Measurements from ENCODE around the gene PLXNB1. TPM values are rescaled to one million over a fixed set of nuclear protein-coding genes. Genes with fewer than 3 reads are reported as not detected.

Gene PLXNB1
- total RNA-seq, 1 donor from 2014 or later, result 50.8 TPM

GRCh38 chr3:48399387-48400172, 30.3 kb downstream of the PLXNB1 start:
- ATAC-seq, result no peak
- intact Hi-C loops (cut with micrococcal nuclease), result loop anchor here (5.0 kb wide), 1 partner anchor 38 kb away; no protein-coding TSS in a partner anchor
- no peak for DNase-seq

GRCh38 chr3:48398701-48399386, 31.0 kb downstream of the PLXNB1 start:
- ATAC-seq (no peak), DNase-seq (no peak)
- intact Hi-C loops (cut with micrococcal nuclease), result loop anchor here (5.0 kb wide), 1 partner anchor 38 kb away; no protein-coding TSS in a partner anchor

GRCh38 chr3:48397767-48398681, 31.9 kb downstream of the PLXNB1 start:
- DNase-seq (no peak), ATAC-seq (no peak)
- intact Hi-C loops (cut with micrococcal nuclease), result loop anchor here (5.0 kb wide), 1 partner anchor 39 kb away; no protein-coding TSS in a partner anchor

GRCh38 chr3:48395714-48396113, 34.2 kb downstream of the PLXNB1 start:
- intact Hi-C loops (cut with micrococcal nuclease), result loop anchor here (5.0 kb wide), 1 partner anchor 42 kb away; no protein-coding TSS in a partner anchor
- no peak for DNase-seq
- ATAC-seq, result no peak

GRCh38 chr3:48394391-48394790, 35.5 kb downstream of the PLXNB1 start:
- intact Hi-C loops (cut with micrococcal nuclease), result no loop called here
- no peak for ATAC-seq
- no peak for DNase-seq

GRCh38 chr3:48388966-48389365, 40.9 kb downstream of the PLXNB1 start:
- DNase-seq, result no peak
- intact Hi-C loops (cut with micrococcal nuclease), result no loop called here
- no peak for ATAC-seq

- no peak for DNase-seq
- intact Hi-C loops (cut with micrococcal nuclease), result no loop called here
- ATAC-seq, result no peak
These were observed 42.3 kb downstream of the PLXNB1 start for GRCh38 chr3:48387634-48388033.

GRCh38 chr3:48372862-48373435, 56.9 kb downstream of the PLXNB1 start:
- DNase-seq, result no peak
- intact Hi-C loops (cut with micrococcal nuclease), result no loop called here
- ATAC-seq, result no peak

GRCh38 chr3:48372377-48372770, 57.5 kb downstream of the PLXNB1 start:
- DNase-seq (no peak), ATAC-seq (no peak)
- intact Hi-C loops (cut with micrococcal nuclease), result no loop called here

GRCh38 chr3:48371651-48372376, 58.1 kb downstream of the PLXNB1 start, which contains the start of gene FBXW12:
Gene FBXW12, plus strand, starts transcription at chr3:48372219. Its CDS starts 549 bp downstream, at chr3:48372768.
- DNase-seq (no peak), ATAC-seq (no peak)
- intact Hi-C loops (cut with micrococcal nuclease), result no loop called here

- intact Hi-C loops (cut with micrococcal nuclease), result no loop called here
- DNase-seq (no peak), ATAC-seq (no peak)
These were observed 59.6 kb downstream of the PLXNB1 start for GRCh38 chr3:48370333-48370713.

- ATAC-seq, result no peak
- intact Hi-C loops (cut with micrococcal nuclease), result no loop called here
- no peak for DNase-seq
These were observed 60.1 kb downstream of the PLXNB1 start for GRCh38 chr3:48369693-48370332.

GRCh38 chr3:48367201-48367600, 62.7 kb downstream of the PLXNB1 start:
- intact Hi-C loops (cut with micrococcal nuclease), result no loop called here
- ATAC-seq, result peak; percentile 76

GRCh38 chr3:48364840-48365239, 65.0 kb downstream of the PLXNB1 start:
- DNase-seq (no peak), ATAC-seq (no peak)

More at GRCh38 chr3:48367201-48367600, 62.7 kb downstream of the PLXNB1 start:
- DNase-seq, result peak; percentile 50

GRCh38 chr3:48361928-48362327, 68.0 kb downstream of the PLXNB1 start:
- DNase-seq (no peak), ATAC-seq (no peak)
- intact Hi-C loops (cut with micrococcal nuclease), result no loop called here

More at GRCh38 chr3:48364840-48365239, 65.0 kb downstream of the PLXNB1 start:
- intact Hi-C loops (cut with micrococcal nuclease), result no loop called here

- DNase-seq (no peak), ATAC-seq (no peak)
- intact Hi-C loops (cut with micrococcal nuclease), result no loop called here
These were observed 73.5 kb downstream of the PLXNB1 start for GRCh38 chr3:48356419-48356818.

- no peak for DNase-seq
- intact Hi-C loops (cut with micrococcal nuclease), result no loop called here
- ATAC-seq, result no peak
These were observed 75.9 kb downstream of the PLXNB1 start for GRCh38 chr3:48353987-48354386.

Measured in left ventricle myocardium superior (tissue), 1 donor.